Loucy (cell line): ENCODE data around the gene GSG1.

ENCODE experiments used
- EZH2phosphoT487 ChIP-seq: fragments of 200-600 bp; IDR thresholded peaks from 2 replicates; pipeline ENCODE4 v1.6.1; 2018; ENCODE audit warnings: antibody characterized with exemption, mild to moderate bottlenecking, moderate library complexity, borderline replicate concordance
- TF ChIP-seq, protein P1 (sequence below): fragments of 200-600 bp; sonication (generic); conservative IDR thresholded peaks from 2 replicates; pipeline ENCODE4 v1.5.1; 2014; ENCODE audit warnings: mild to moderate bottlenecking, antibody characterized with exemption, low read length

DNA sequence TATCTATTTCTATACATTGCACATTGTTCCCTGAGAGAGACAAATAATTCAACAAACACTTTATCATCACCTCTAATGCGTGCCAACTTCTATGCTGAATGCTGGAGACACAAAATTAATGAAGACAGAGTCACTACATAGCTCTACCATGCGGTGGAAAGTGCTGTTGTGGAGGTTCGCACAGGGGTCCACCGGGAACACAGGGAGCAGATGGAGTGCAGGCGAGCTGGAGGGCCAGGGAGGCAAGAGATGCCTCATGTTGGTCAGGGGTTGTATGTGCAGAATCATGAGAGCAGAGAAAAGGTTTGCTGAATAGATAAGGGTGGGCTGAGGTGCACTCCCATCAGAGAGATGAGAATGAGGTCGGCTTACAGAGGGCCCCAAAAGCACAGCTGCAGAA, 34.1 kb downstream of the GSG1 start:
- TF ChIP-seq, protein P1, sequence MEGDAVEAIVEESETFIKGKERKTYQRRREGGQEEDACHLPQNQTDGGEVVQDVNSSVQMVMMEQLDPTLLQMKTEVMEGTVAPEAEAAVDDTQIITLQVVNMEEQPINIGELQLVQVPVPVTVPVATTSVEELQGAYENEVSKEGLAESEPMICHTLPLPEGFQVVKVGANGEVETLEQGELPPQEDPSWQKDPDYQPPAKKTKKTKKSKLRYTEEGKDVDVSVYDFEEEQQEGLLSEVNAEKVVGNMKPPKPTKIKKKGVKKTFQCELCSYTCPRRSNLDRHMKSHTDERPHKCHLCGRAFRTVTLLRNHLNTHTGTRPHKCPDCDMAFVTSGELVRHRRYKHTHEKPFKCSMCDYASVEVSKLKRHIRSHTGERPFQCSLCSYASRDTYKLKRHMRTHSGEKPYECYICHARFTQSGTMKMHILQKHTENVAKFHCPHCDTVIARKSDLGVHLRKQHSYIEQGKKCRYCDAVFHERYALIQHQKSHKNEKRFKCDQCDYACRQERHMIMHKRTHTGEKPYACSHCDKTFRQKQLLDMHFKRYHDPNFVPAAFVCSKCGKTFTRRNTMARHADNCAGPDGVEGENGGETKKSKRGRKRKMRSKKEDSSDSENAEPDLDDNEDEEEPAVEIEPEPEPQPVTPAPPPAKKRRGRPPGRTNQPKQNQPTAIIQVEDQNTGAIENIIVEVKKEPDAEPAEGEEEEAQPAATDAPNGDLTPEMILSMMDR = no peak
- no peak for TF ChIP-seq EZH2phosphoT487
